HL-60 (cell line): ENCODE data around the gene SOBP.

ENCODE experiments used
- DNase-seq, 2 experiments: peaks; one replicate each; pipeline ENCODE4 v3.0.0-alpha.2; 2010 to 2020; ENCODE audit warnings: low read depth in 1 of 2, low spot score in 1 of 2
- H3K27ac ChIP-seq: fragments of 250-450 bp; sonication (Bioruptor Pico); replicated peaks from 2 replicates; pipeline ENCODE4 v1.5.1; 2020; ENCODE audit warnings: mild to moderate bottlenecking, moderate library complexity
- H3K27me3 ChIP-seq: fragments of 250-450 bp; sonication (Bioruptor Pico); 2 replicates; pipeline ENCODE4 v1.5.1; 2021; ENCODE audit warnings: mild to moderate bottlenecking, moderate library complexity; ENCODE audit not compliant: insufficient read depth, poor library complexity, severe bottlenecking
- H3K4me3 ChIP-seq: replicated peaks from 2 replicates; pipeline ENCODE4 v1.5.1; 2011; ENCODE audit warnings: mild to moderate bottlenecking, control low read depth, low read length; ENCODE audit not compliant: insufficient read depth
- GABPA ChIP-seq: IDR thresholded peaks from 2 replicates; pipeline ENCODE4 v1.6.1; 2012; ENCODE audit warnings: low read depth
- POLR2AphosphoS5 ChIP-seq: IDR thresholded peaks from 2 replicates; pipeline ENCODE4 v1.6.1; 2012; ENCODE audit warnings: low read depth
- SPI1 ChIP-seq: IDR thresholded peaks from 2 replicates; pipeline ENCODE4 v1.6.1; 2012; ENCODE audit warnings: low read depth, mild to moderate bottlenecking, borderline replicate concordance
- TF ChIP-seq, protein P1 (sequence below): IDR thresholded peaks from one replicate; pipeline ENCODE4 v1.5.1; 2011; ENCODE audit warnings: low read length, control low read depth, inconsistent platforms; ENCODE audit not compliant: insufficient read depth
- TF ChIP-seq, protein P2 (sequence below): IDR thresholded peaks from 2 replicates; pipeline ENCODE4 v1.6.1; 2012; ENCODE audit warnings: low read depth; ENCODE audit not compliant: insufficient replicate concordance

Gene SOBP

DNA sequence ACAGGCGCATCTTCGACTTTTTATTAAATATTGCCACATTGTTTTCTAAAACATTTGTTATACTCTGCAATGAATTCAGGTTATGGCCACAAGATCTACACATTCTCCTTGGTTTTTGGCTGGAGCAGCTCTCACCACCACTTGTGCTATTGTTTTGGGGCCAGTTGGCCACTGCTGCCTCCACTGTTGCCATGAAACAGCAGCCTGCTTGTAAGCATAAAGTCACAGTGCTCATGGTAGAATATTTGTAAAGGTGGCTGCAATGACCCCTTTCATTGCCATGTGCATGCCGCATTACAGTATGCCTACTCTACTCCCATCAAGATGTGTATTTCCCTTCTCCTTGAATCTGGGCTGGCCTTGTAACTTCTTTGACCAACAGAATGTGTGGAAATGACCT is 192.8 kb downstream of the SOBP start:
- H3K27me3 ChIP-seq: no peaks in the 10 kb centered on the region
- H3K4me3 ChIP-seq: no peak overlapping the region
- H3K27ac ChIP-seq: no peak overlapping the region
- TF ChIP-seq, protein P1, sequence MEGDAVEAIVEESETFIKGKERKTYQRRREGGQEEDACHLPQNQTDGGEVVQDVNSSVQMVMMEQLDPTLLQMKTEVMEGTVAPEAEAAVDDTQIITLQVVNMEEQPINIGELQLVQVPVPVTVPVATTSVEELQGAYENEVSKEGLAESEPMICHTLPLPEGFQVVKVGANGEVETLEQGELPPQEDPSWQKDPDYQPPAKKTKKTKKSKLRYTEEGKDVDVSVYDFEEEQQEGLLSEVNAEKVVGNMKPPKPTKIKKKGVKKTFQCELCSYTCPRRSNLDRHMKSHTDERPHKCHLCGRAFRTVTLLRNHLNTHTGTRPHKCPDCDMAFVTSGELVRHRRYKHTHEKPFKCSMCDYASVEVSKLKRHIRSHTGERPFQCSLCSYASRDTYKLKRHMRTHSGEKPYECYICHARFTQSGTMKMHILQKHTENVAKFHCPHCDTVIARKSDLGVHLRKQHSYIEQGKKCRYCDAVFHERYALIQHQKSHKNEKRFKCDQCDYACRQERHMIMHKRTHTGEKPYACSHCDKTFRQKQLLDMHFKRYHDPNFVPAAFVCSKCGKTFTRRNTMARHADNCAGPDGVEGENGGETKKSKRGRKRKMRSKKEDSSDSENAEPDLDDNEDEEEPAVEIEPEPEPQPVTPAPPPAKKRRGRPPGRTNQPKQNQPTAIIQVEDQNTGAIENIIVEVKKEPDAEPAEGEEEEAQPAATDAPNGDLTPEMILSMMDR: no peak
- no peak for TF ChIP-seq GABPA
- TF ChIP-seq POLR2AphosphoS5: no peak
- TF ChIP-seq, protein P2, sequence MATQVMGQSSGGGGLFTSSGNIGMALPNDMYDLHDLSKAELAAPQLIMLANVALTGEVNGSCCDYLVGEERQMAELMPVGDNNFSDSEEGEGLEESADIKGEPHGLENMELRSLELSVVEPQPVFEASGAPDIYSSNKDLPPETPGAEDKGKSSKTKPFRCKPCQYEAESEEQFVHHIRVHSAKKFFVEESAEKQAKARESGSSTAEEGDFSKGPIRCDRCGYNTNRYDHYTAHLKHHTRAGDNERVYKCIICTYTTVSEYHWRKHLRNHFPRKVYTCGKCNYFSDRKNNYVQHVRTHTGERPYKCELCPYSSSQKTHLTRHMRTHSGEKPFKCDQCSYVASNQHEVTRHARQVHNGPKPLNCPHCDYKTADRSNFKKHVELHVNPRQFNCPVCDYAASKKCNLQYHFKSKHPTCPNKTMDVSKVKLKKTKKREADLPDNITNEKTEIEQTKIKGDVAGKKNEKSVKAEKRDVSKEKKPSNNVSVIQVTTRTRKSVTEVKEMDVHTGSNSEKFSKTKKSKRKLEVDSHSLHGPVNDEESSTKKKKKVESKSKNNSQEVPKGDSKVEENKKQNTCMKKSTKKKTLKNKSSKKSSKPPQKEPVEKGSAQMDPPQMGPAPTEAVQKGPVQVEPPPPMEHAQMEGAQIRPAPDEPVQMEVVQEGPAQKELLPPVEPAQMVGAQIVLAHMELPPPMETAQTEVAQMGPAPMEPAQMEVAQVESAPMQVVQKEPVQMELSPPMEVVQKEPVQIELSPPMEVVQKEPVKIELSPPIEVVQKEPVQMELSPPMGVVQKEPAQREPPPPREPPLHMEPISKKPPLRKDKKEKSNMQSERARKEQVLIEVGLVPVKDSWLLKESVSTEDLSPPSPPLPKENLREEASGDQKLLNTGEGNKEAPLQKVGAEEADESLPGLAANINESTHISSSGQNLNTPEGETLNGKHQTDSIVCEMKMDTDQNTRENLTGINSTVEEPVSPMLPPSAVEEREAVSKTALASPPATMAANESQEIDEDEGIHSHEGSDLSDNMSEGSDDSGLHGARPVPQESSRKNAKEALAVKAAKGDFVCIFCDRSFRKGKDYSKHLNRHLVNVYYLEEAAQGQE: no peak
- TF ChIP-seq SPI1: no peak
- DNase-seq: no peak

DNA sequence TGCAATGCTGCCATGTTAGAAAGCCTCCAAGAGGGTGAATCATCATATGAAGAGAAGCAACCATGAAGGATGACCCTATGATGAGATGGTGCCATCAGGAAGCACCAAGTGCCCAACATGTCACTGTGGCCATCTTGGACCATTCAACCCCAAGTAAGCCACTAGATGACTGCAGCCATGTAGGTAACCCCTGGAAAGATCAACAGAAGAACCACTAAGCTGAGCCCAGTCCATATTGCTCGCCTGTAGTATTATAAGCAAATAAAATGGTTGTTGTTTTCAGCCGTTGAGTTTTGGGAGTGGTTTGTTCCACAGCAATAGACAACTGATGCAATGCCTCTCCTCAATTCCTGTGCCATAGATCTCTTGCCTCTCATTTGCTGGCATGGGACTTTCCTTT is 193.3 kb downstream of the SOBP start:
- TF ChIP-seq, protein P2: no peak
- no peak for TF ChIP-seq GABPA
- TF ChIP-seq, protein P1: no peak
- H3K27ac ChIP-seq: no peak overlapping the region
- DNase-seq: no peak
- H3K4me3 ChIP-seq: no peak overlapping the region
- H3K27me3 ChIP-seq: no peaks in the 10 kb centered on the region

DNA sequence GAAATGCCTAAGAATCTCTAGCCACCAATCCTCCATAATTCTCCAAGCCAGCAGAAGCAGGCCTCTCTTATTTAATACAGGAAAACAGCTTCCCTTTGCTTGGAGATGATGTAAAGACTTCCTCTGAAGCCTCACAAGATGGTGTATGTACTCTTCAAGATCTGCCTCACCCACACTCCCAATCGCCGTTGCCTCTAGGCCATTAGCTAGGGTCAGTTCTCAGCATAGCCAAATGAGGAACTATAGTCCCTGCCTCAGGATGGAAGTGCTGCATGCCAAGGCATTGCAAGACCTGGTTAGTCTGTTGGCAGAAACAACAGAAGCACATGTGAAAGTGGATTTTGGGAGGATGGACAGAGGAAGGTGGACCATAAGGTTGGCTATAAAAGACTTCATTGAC is 195.1 kb downstream of the SOBP start:
- TF ChIP-seq, protein P1: no peak
- TF ChIP-seq GABPA (no peak), POLR2AphosphoS5 (no peak), SPI1 (no peak)
- TF ChIP-seq, protein P2: no peak
- no peaks in the 10 kb centered on the region for H3K27me3 ChIP-seq
- H3K4me3 ChIP-seq: no peak overlapping the region
- peak in 1 of 2 experiments; percentile 28 for DNase-seq
- H3K27ac ChIP-seq: no peak overlapping the region
